Caki2 (cell line): ENCODE results near the gene SLC37A4. TPM values are rescaled to one million over a fixed set of nuclear protein-coding genes. Genes with fewer than 3 reads are reported as not detected.
A peak's percentile ranks its signal among the peaks of the same experiment; 100 is the strongest.
"Not testable (repeated sequence)": the region's sequence is repeated elsewhere in the genome, so short reads cannot be mapped to it uniquely, and the experiment has no call there.

Experiments used
- DNase-seq: peaks from one replicate; pipeline ENCODE4 v3.0.0-alpha.2; 2015; ENCODE audit warnings: low read depth
- in situ Hi-C: cut with HindIII; loops from 2 replicates; pipeline ENCODE4 v1.10.0; 2016; ENCODE audit warnings: low sequenced_read_pairs, low pct_unique_long_range_greater_than_20kb, mixed read lengths
- total RNA-seq: library from RNA; depleted of rRNA; stranded (reverse); fragments of >200 nt; shearing (Covaris generic); gene quantifications from 2 replicates; pipeline ENCODE4 v1.2.3, GENCODE V29; 2014; ENCODE audit warnings: low replicate concordance; rRNA removed

SLC37A4 gene
- total RNA-seq, 1 experiment from 2014 or later = 18.5 TPM

DNA sequence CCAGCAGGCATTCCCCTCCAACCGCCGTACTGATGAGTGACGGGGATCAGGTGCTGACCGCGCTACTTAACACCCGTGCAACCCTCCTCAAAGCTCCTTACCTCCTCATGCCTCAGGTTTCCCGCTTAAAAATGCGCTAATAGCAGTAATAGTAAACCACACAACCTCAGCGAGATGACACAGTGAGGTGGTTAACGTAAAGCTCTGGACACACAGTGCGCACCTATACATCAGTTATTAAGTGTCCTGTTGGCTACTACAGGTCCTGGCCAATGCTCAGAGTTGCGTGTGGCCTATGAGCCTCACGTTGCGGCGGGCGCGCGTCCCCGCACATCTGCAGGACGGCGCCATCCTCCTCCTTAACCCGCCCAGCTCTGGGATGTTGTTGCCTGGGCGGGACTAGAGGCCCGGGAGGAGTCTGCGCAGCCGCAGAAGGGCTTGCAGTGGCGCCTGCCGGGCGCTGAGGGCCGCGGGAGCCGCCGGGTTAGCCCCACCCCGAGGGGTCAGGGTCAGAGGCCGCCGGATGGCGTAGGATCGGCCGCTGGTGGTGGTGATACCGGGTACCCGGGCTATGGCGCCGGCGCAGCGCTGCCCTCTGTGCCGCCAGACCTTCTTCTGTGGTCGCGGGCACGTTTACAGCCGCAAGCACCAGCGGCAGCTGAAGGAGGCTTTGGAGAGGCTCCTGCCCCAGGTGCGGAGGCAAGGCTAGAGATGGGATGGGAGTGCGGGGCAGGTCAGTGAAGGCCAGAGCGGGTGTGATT, 32.9 kb downstream of the SLC37A4 start, which contains the start of gene CENATAC:
Gene CENATAC (plus strand): TSS at position 512 of the 761 bp plus-strand sequence. CDS start 60 bp downstream, at position 572.
- DNase-seq = peak; percentile 84
- in situ Hi-C loops = no loop called here

DNA sequence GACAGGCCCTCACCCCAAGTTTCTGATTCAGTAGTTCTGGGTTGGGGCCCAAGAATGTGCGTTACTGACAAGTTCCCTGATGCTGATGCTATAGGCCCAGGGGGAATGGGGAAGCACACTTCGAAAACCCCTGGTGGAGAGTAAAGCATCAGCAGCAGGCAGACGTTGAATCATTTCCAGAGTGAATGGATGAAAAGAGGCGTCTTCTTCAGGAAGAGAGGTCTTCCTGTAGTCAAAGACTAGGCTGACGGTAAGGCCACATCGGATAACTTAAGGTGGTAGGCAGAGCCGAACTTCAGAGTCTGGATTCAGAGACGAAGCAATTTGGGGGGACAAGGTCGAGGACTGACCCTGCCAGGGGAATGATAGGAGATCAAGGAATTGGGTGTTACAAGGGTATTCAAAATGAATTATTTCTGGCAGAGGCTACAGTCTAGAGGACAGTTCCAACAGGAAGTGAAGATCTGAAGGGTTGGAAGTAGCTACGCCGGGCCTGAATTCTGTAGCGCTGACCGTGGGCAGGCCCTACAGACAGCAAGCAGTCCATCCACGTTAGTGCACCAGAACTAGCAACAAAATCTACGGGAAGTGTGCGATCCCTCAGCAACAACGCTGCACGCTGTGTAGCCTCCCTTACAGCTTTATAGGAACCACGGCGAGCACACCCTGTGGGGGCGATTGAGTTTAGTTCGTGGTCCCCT, 33.6 kb downstream of the SLC37A4 start:
- DNase-seq = no peak
- in situ Hi-C loops = no loop called here

DNA sequence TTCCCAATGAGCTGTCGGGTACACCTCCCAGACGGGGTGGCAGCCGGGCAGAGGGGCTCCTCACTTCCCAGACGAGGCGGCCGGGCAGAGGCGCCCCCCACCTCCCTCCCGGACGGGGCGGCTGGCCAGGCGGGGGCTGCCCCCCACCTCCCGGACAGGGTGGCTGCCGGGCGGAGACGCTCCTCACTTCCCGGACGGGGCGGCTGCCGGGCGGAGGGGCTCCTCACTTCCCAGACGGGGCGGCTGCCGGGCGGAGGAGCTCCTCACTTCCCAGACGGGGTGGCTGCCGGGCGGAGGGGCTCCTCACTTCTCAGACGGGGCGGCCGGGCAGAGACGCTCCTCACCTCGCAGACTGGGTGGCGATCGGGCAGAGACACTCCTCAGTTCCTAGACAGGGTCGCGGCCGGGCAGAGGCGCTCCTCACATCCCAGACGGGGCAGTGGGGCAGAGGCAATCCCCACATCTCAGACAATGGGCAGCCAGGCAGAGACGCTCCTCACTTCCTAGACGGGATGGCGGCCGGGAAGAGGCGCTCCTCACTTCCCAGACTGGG, 39.1 kb downstream of the SLC37A4 start:
- in situ Hi-C loops = not testable (repeated sequence)

DNA sequence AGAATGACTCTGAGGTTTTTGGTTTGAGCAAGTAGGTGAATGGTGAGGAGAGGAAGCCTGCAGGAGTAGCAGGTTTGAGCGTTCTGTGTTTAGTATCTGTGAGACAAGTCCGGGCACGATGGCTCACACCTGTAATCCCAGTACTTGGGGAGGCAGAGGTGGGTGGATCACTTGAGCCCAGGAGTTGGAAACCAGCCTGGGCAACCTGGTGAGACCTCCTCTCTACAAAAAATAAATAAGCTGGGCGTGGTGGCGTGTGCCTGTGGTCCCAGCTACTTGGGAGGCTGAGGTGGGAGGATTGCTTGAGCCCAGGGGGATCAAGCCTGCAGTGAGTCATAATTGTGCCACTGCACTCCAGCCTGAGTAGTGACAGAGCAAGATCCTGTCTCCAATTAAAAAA, 42.4 kb downstream of the SLC37A4 start:
- no peak for DNase-seq
- in situ Hi-C loops = no loop called here

More for the DNA sequence above, 39.1 kb downstream of the SLC37A4 start:
- DNase-seq = not testable (repeated sequence)

DNA sequence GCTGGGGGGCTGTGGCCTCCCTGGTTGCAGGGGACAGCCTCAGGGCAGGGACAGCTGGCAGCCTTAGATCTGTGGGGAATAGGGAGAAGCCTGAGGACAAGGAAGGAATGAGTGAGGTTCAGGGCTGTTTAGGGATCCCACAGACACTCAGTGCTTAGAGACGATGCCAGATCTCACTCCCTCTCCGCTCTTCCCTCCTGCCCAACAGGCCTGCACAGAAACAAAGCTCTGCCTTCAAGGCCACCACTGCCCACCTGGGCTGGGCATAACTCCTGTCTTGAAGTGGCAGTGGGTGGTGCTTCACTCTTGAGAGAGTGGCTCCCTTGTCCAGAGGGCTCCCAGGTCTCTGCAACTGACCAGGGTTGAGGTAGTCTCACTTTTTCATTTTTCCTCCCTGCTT, 45.9 kb downstream of the SLC37A4 start:
- in situ Hi-C loops = no loop called here
- no peak for DNase-seq

DNA sequence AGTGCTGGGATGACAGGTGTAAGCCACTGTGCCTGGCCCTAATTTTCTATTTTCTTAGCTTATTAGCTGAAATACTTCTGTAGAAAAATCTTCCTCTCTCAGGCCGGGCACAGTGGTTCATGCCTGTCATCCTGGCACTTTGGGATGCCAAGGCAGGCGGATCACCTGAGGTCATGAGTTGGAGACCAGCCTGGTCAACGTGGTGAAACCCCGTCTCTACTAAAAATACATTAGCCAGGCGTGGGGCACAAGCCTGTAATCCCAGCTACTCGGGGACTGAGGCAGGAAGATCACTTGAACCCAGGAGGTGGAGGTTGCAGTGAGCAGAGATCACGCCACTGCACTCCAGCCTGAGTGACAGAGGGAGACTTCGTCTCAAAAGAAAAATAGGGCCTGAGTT, 46.3 kb downstream of the SLC37A4 start:
- in situ Hi-C loops, DNase-seq: not testable (repeated sequence)

DNA sequence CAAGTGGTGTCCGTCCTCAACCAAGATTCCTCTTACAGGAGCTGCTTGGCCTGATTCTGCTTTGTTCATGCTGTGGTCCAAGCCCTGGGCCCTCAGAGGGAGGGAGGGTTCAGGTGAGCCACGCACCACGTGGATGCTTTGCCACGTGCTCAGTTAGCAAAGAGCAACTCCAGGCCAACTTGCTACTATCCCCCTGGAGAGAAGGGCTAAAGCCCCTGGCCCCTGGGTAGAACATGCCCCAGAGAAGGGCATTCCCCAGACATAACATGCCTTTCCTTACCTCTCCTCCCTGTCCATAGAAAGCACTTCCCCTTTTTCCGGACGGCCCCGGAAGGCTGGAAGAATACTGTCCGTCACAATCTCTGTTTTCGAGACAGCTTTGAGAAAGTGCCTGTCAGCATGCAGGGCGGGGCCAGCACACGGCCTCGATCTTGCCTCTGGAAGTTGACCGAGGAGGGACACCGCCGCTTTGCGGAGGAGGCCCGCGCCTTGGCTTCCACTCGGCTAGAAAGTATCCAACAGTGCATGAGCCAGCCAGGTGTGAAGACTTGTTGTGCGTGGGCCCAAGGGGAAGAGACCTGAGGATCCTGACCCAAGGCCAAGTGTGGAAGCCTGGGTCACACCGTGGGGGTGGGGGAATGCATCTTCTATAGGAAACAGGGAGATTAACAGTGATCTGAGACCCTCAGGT, 50.3 kb downstream of the SLC37A4 start:
- in situ Hi-C loops = no loop called here
- no peak for DNase-seq

DNA sequence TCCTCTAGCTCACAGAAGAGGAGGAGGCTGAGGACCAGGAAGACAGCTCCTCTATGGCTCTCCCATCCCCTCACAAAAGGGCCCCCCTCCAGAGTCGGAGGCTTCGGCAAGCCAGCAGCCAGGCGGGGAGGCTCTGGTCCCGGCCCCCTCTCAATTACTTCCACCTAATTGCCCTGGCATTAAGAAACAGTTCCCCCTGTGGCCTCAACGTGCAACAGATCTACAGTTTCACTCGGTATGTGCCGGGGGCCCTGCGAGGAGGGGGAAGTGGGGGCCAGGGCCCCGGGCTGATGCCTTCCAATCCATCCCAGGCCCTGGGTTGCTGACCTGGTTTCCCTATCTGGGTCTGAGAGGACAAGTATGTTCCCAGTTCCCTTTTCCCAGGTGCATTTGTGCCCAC, 51.2 kb downstream of the SLC37A4 start:
- in situ Hi-C loops = no loop called here

DNA sequence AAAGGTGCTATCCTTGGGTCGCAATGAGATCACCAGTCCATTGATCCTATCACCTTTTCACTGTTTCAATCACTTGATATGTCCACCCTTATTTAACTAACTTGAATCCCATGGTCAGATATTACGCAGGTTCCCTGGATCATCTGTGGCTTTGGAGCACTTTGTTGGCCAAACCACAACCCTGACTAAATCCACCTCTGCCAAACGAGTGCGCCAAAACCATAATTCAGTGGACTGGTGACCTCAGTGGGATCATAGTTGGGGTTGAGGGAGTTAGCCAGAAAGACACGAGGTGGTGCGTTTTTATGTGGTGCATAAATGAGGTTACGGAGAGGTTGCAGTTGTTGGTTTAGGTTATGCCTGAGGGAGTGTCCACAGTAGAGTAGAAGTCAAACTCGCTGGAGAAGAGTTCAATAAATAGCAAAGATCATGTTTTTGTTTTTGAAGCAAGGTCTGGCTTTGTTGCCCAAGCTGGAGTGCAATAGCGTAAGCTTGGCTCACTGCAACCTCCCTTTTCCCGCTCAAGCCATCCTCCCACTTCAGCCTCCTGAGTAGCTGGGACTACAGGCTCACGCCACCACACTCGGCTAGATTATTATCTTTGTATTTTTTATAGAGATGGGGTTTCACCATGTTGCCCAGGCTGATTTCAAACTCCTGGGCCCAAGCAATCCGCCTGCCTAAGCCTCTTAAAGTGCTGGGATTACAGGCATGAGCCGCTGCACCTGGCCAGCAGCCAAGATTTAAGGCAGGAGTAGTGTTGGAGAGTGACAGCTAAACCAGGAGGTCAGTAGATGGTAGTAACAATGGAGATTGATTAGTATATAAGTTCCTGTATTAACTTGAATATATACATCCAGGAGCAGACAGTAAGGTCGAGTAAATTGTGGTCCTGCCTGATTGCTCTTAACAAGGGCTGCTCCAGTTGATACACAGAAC, 54.6 kb downstream of the SLC37A4 start:
- in situ Hi-C loops = no loop called here
- no peak for DNase-seq

More for the DNA sequence above, 51.2 kb downstream of the SLC37A4 start:
- no peak for DNase-seq

Other genes starting within 250 kb of the SLC37A4 start
- 26.7 and 37.1 TPM in 2 replicates for gene DDX6, start 239.7 kb downstream of the SLC37A4 start, total RNA-seq
- not detected in 2 replicates for gene CXCR5, start 147.0 kb downstream of the SLC37A4 start, total RNA-seq
- gene BCL9L, start 105.0 kb downstream of the SLC37A4 start, total RNA-seq = 3.4 and 3.9 TPM in 2 replicates
- not detected in 2 replicates for gene UPK2, start 74.6 kb downstream of the SLC37A4 start, total RNA-seq
- not detected in 2 replicates for gene FOXR1, start 59.1 kb downstream of the SLC37A4 start, total RNA-seq
- 2.8 and 6.6 TPM in 2 replicates for gene CENATAC, start 32.7 kb downstream of the SLC37A4 start, total RNA-seq
- gene RPS25, start 12.5 kb downstream of the SLC37A4 start, total RNA-seq = 1,530 and 1,545 TPM in 2 replicates
- gene TRAPPC4, start 12.1 kb downstream of the SLC37A4 start, total RNA-seq = 77.2 and 80.8 TPM in 2 replicates
- gene HYOU1, start 26.3 kb upstream of the SLC37A4 start, total RNA-seq = 74.1 and 92.8 TPM in 2 replicates
- gene VPS11, start 36.9 kb upstream of the SLC37A4 start, total RNA-seq = 11.1 and 11.6 TPM in 2 replicates
- gene HMBS, start 54.0 kb upstream of the SLC37A4 start, total RNA-seq = 56.3 and 66.6 TPM in 2 replicates
- 13.1 and 24.2 TPM in 2 replicates for gene DPAGT1, start 71.0 kb upstream of the SLC37A4 start, total RNA-seq
- gene C2CD2L, start 76.5 kb upstream of the SLC37A4 start, total RNA-seq = 2.5 and 3.2 TPM in 2 replicates
- gene HINFP, start 90.7 kb upstream of the SLC37A4 start, total RNA-seq = 7.7 and 11.0 TPM in 2 replicates
- gene ABCG4, start 118.2 kb upstream of the SLC37A4 start, total RNA-seq = not detected in 2 replicates
- 35.8 and 43.3 TPM in 2 replicates for gene NLRX1, start 137.8 kb upstream of the SLC37A4 start, total RNA-seq
- gene NHERF4, start 154.6 kb upstream of the SLC37A4 start, total RNA-seq = 0.61 and 0.95 TPM in 2 replicates
- 3.7 and 6.4 TPM in 2 replicates for gene CBL, start 175.5 kb upstream of the SLC37A4 start, total RNA-seq